ENCODE results near the gene IKBKE. TPM values are rescaled to one million over a fixed set of nuclear protein-coding genes. Genes with fewer than 3 reads are reported as not detected.
A peak's percentile ranks its signal among the peaks of the same experiment; 100 is the strongest.

Gene IKBKE
- total RNA-seq, 1 donor from 2014 or later: 2.9 TPM

DNA sequence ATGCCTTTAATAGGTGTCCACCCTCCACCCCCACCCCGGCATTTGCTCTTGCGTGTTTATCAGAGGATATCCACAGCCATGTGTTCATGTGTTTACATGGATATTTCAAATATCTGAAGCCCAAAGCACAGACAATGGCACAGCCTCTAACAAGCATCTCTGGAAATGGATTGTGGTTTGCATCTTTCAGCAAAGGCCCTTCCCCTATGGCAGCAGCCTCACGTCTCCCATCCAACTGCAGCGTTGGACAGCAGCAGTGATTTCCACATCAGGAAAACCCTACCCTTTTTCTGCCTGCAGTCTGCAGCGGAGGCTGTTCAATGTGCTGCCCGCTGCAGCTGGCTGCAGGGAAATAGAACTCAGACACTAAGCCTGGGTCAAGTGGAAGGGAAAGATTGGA is 38.7 kb downstream of the IKBKE start:
- no peak for FAIRE-seq
- H3K4me3 ChIP-seq (ENCODE audit: low read depth, low read length): no peak overlapping the region

DNA sequence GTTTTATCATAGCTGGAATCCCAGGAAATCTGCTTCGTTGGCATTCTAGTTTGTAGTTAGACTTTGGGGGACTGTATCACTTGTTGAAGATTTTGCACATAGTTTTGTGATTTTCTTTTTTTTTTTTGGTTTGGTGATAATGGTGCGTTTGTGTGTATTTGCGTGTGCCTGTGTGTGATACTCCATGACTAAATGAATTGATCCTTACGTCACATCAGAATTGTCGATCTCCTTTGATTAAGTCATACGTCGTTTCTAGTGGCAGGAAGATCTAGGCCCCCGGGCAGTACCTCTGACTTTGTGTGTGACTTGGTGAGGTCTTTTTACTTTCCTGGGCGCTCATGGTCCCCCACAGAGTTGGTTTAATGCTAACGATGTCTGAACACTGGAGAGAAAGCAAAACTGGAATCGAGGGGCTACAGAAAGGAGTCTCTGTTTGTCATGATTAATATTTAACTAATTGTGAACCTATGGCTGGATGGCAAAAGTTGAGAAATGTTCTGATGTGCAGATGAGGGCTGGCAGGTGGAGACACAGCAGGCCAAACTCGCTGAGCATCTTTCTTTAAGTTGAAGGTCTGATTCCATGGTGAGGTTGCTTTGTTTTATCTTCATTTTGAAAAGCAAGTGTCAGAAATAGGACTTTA is 39.5 kb downstream of the IKBKE start:
- Histone ChIP-seq H3K4me3 (ENCODE audit: low read depth, low read length) (no peak overlapping the region), H3K27me3 (ENCODE audit: control insufficient read depth, insufficient read depth, low read length) (no peaks in the 10 kb centered on the region), H3K36me3 (ENCODE audit: control insufficient read depth, insufficient read depth, low read length) (no peaks in the 10 kb centered on the region)
- FAIRE-seq (no peak), DNase-seq (ENCODE audit: low read depth) (no peak)
- TF ChIP-seq, protein P1, sequence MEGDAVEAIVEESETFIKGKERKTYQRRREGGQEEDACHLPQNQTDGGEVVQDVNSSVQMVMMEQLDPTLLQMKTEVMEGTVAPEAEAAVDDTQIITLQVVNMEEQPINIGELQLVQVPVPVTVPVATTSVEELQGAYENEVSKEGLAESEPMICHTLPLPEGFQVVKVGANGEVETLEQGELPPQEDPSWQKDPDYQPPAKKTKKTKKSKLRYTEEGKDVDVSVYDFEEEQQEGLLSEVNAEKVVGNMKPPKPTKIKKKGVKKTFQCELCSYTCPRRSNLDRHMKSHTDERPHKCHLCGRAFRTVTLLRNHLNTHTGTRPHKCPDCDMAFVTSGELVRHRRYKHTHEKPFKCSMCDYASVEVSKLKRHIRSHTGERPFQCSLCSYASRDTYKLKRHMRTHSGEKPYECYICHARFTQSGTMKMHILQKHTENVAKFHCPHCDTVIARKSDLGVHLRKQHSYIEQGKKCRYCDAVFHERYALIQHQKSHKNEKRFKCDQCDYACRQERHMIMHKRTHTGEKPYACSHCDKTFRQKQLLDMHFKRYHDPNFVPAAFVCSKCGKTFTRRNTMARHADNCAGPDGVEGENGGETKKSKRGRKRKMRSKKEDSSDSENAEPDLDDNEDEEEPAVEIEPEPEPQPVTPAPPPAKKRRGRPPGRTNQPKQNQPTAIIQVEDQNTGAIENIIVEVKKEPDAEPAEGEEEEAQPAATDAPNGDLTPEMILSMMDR (IDR thresholded peaks at IDR 0.05; ENCODE audit: insufficient read depth, low read length, severe bottlenecking): no peak

More for the DNA sequence above, 38.7 kb downstream of the IKBKE start:
- H3K27me3 ChIP-seq (ENCODE audit: control insufficient read depth, insufficient read depth, low read length): no peaks in the 10 kb centered on the region
- TF ChIP-seq, protein P1 (IDR thresholded peaks at IDR 0.05; ENCODE audit: insufficient read depth, low read length, severe bottlenecking): no peak
- no peaks in the 10 kb centered on the region for H3K36me3 ChIP-seq (ENCODE audit: control insufficient read depth, insufficient read depth, low read length)
- DNase-seq (ENCODE audit: low read depth): no peak

DNA sequence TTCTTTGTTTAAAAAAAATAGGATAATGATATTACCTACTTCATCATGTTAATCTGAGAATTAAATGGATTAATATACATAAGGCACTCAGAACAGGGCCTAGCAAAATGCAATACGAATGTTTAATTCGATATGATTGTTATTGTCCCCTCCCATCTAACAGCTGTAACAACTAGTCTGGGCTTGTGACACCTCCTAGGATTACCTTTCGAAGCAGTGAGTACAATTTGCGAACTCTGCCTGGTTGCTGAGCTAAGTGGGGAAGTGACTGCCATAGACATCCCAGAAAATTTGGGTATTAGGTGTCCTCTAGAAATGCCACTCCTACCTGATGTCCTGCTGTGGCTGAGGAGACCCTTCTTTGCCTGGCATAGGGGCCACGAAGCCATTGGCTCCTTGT is 40.1 kb downstream of the IKBKE start:
- TF ChIP-seq, protein P1 (IDR thresholded peaks at IDR 0.05; ENCODE audit: insufficient read depth, low read length, severe bottlenecking): no peak
- Histone ChIP-seq H3K27me3 (ENCODE audit: control insufficient read depth, insufficient read depth, low read length) (no peaks in the 10 kb centered on the region), H3K36me3 (ENCODE audit: control insufficient read depth, insufficient read depth, low read length) (no peaks in the 10 kb centered on the region), H3K4me3 (ENCODE audit: low read depth, low read length) (no peak overlapping the region)
- DNase-seq (ENCODE audit: low read depth): peak; percentile 70
- FAIRE-seq: no peak

DNA sequence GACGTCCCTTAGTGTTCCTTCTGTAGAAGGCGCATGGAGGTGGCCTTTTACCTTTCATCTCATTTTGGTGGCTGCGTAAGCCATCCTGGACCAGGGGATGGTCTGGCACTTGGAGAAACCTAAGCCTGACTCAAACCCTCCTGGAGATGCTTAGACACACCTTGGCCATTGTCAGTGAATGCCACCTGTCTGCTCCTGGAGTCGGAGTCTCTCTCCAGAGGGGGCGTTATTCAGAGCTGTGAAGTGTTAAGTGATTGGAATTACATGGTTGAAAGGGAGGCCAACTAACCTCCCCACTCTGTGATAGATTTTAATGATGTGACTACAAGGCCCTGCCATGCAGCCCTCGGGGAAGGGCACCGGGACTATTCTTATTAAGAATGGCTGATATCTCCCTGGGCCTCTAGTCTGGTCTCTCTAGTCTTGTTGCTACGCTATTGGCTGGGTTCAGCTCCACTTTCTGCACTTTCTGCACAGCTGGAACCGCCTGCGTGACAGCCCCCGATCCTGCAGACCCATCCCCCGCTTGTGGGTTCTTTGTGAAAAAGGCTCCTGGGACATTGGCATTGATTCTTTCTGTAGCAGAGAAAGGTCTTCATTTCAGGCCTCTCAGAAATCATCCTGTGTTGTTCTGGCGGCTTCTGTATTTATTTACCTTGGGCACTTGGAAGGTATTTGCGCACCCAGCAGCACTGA is 41.2 kb downstream of the IKBKE start:
- Histone ChIP-seq H3K4me3 (ENCODE audit: low read depth, low read length) (no peak overlapping the region), H3K36me3 (ENCODE audit: control insufficient read depth, insufficient read depth, low read length) (no peaks in the 10 kb centered on the region), H3K27me3 (ENCODE audit: control insufficient read depth, insufficient read depth, low read length) (no peaks in the 10 kb centered on the region)
- DNase-seq (ENCODE audit: low read depth) (no peak), FAIRE-seq (no peak)
- TF ChIP-seq, protein P1 (IDR thresholded peaks at IDR 0.05; ENCODE audit: insufficient read depth, low read length, severe bottlenecking): no peak

DNA sequence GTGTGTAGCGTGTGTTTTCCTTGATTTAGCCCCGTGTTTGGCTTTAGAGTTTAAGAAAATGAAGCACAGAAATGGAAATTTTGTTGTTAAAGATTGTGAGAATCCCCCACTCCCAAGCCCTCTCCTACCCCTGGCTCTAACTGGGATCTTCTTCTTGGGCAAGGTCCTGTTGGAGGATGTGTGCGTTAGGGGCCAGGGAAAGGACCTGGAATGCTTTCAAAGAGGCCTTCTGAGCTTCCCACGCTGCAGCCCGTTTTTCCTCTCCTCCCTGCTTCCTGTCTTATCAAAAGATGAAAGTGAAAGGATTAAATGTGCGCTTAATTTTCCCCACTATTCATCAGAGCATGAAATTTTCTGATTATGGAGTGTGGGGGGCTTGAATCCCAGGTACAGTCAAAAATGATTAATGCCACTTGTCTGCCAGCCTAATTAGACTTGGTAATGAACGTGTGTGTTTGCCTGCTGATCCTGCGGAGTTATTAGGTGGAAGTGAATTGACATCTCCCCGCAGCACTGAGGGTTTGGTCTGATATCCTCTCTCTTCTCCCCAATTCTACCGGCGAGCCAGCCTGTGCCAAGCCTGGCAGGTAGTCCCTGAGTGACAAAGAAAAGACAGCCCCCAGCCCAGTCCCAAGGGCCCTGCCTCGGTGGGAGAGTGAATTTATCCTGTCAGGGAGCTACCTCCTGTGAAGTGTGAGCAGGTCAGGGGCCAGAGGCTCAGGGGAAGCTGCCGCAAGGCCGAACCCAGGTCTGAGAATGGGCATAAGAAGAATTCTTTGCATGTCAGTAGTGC is 42.0 kb downstream of the IKBKE start:
- no peak overlapping the region for H3K4me3 ChIP-seq (ENCODE audit: low read depth, low read length)
- H3K36me3 ChIP-seq (ENCODE audit: control insufficient read depth, insufficient read depth, low read length): no peaks in the 10 kb centered on the region
- FAIRE-seq (no peak), DNase-seq (ENCODE audit: low read depth) (no peak)
- no peaks in the 10 kb centered on the region for H3K27me3 ChIP-seq (ENCODE audit: control insufficient read depth, insufficient read depth, low read length)
- TF ChIP-seq, protein P1 (IDR thresholded peaks at IDR 0.05; ENCODE audit: insufficient read depth, low read length, severe bottlenecking): no peak

Measured in bronchial epithelial cell (primary cell).